ACC112 (cell line): Measurements from ENCODE around the gene OR2T2.
"Not testable (repeated sequence)": the region's sequence is repeated elsewhere in the genome, so short reads cannot be mapped to it uniquely, and the experiment has no call there.

Experiments used
- H2AFZ ChIP-seq: fragments of 200-600 bp; sonication (generic); one replicate; pipeline ENCODE4 v1.6.0; 2017; ENCODE audit warnings: antibody characterized with exemption, low read length; ENCODE audit not compliant: unreplicated experiment
- H3K27ac ChIP-seq: fragments of 200-600 bp; sonication (generic); 2 replicates; pipeline ENCODE4 v1.5.1; 2014; ENCODE audit warnings: low read depth, mild to moderate bottlenecking, antibody characterized with exemption, low read length, moderate library complexity
- H3K27me3 ChIP-seq: fragments of 200-600 bp; sonication (generic); 2 replicates; pipeline ENCODE4 v1.6.1; 2014; ENCODE audit warnings: mild to moderate bottlenecking, antibody characterized with exemption, low read length, moderate library complexity, mixed read lengths; ENCODE audit not compliant: insufficient read depth
- H3K36me3 ChIP-seq: fragments of 200-600 bp; sonication (generic); 2 replicates; pipeline ENCODE4 v1.6.1; 2016; ENCODE audit warnings: mild to moderate bottlenecking, antibody characterized with exemption, low read length, moderate library complexity, mixed read lengths; ENCODE audit not compliant: insufficient read depth
- H3K4me1 ChIP-seq: fragments of 200-600 bp; sonication (generic); one replicate; pipeline ENCODE4 v1.6.1; 2016; ENCODE audit warnings: low read length, mixed read lengths; ENCODE audit not compliant: insufficient read depth, unreplicated experiment, control insufficient read depth
- H3K4me3 ChIP-seq: fragments of 200-600 bp; sonication (generic); 2 replicates; pipeline ENCODE4 v1.5.1; 2014; ENCODE audit warnings: mild to moderate bottlenecking, low read depth, low read length
- H3K79me2 ChIP-seq: fragments of 200-600 bp; sonication (generic); one replicate; pipeline ENCODE4 v1.6.0; 2016; ENCODE audit warnings: low read length; ENCODE audit not compliant: control insufficient read depth, unreplicated experiment, insufficient read depth

Gene OR2T2

GRCh38 chr1:248445399-248445798 lies at the start of gene OR2T2:
Gene OR2T2, plus strand, starts transcription at chr1:248445637. Its CDS starts 7,161 bp downstream, at chr1:248452798.
- H3K27ac ChIP-seq, H3K79me2 ChIP-seq, H3K4me1 ChIP-seq, H2AFZ ChIP-seq, H3K36me3 ChIP-seq, H3K4me3 ChIP-seq, H3K27me3 ChIP-seq: not testable (repeated sequence)

GRCh38 chr1:248402748-248403147 lies 42.7 kb upstream of the OR2T2 start, which contains the start of gene OR2T1:
Gene OR2T1, plus strand, starts transcription at chr1:248403048. Its CDS starts 3,100 bp downstream, at chr1:248406148.
- H3K36me3 ChIP-seq = no peaks in the 10 kb centered on the region
- H3K27me3 ChIP-seq = no peaks in the 10 kb centered on the region
- H3K4me3 ChIP-seq = no peak within 1 kb of the TSS
- no peak within 1 kb of the TSS for H2AFZ ChIP-seq
- H3K79me2 ChIP-seq = no peaks in the 10 kb centered on the region
- H3K4me1 ChIP-seq = no peaks in the 10 kb centered on the region
- no peak within 1 kb of the TSS for H3K27ac ChIP-seq

GRCh38 chr1:248404024-248404423 lies 41.4 kb upstream of the OR2T2 start:
- Histone ChIP-seq H3K4me3 (no peak overlapping the region), H3K79me2 (no peaks in the 10 kb centered on the region), H3K36me3 (no peaks in the 10 kb centered on the region), H2AFZ (no peak overlapping the region), H3K27ac (no peak overlapping the region), H3K4me1 (no peaks in the 10 kb centered on the region), H3K27me3 (no peaks in the 10 kb centered on the region)

- no peak overlapping the region for H3K27ac ChIP-seq
- H2AFZ ChIP-seq = no peak overlapping the region
- H3K4me1 ChIP-seq = no peaks in the 10 kb centered on the region
- no peaks in the 10 kb centered on the region for H3K79me2 ChIP-seq
- no peak overlapping the region for H3K4me3 ChIP-seq
- no peaks in the 10 kb centered on the region for H3K36me3 ChIP-seq
- H3K27me3 ChIP-seq = no peaks in the 10 kb centered on the region
These were observed 38.4 kb upstream of the OR2T2 start for GRCh38 chr1:248406721-248407692.

GRCh38 chr1:248416226-248416625 lies 29.2 kb upstream of the OR2T2 start:
- no peak overlapping the region for H3K4me3 ChIP-seq

GRCh38 chr1:248417854-248418253 lies 27.6 kb upstream of the OR2T2 start:
- H3K27ac ChIP-seq = no peak overlapping the region
- no peaks in the 10 kb centered on the region for H3K79me2 ChIP-seq
- no peaks in the 10 kb centered on the region for H3K36me3 ChIP-seq
- no peaks in the 10 kb centered on the region for H3K4me1 ChIP-seq
- H3K27me3 ChIP-seq = no peaks in the 10 kb centered on the region
- H3K4me3 ChIP-seq = no peak overlapping the region
- no peak overlapping the region for H2AFZ ChIP-seq

More at GRCh38 chr1:248416226-248416625, 29.2 kb upstream of the OR2T2 start:
- Histone ChIP-seq H3K27ac (no peak overlapping the region), H3K4me1 (no peaks in the 10 kb centered on the region), H3K79me2 (no peaks in the 10 kb centered on the region), H3K27me3 (no peaks in the 10 kb centered on the region), H2AFZ (no peak overlapping the region), H3K36me3 (no peaks in the 10 kb centered on the region)

GRCh38 chr1:248421384-248421783 lies 24.1 kb upstream of the OR2T2 start:
- Histone ChIP-seq H3K4me3 (no peak overlapping the region), H3K79me2 (no peaks in the 10 kb centered on the region), H3K36me3 (no peaks in the 10 kb centered on the region), H3K27me3 (no peaks in the 10 kb centered on the region), H2AFZ (no peak overlapping the region), H3K4me1 (no peaks in the 10 kb centered on the region), H3K27ac (no peak overlapping the region)

GRCh38 chr1:248427526-248428191 lies 17.8 kb upstream of the OR2T2 start:
- not testable (repeated sequence) for H3K27ac ChIP-seq, H3K79me2 ChIP-seq, H2AFZ ChIP-seq, H3K27me3 ChIP-seq, H3K36me3 ChIP-seq, H3K4me1 ChIP-seq, H3K4me3 ChIP-seq

GRCh38 chr1:248428192-248428533 lies 17.3 kb upstream of the OR2T2 start:
- not testable (repeated sequence) for H3K4me1 ChIP-seq, H3K4me3 ChIP-seq, H3K36me3 ChIP-seq, H3K27ac ChIP-seq, H3K79me2 ChIP-seq, H2AFZ ChIP-seq, H3K27me3 ChIP-seq

- H3K4me3 ChIP-seq, H3K79me2 ChIP-seq, H3K4me1 ChIP-seq, H3K27me3 ChIP-seq, H2AFZ ChIP-seq, H3K36me3 ChIP-seq, H3K27ac ChIP-seq: not testable (repeated sequence)
These were observed 13.8 kb upstream of the OR2T2 start for GRCh38 chr1:248431683-248432082.

- H3K27ac ChIP-seq, H3K4me3 ChIP-seq, H2AFZ ChIP-seq, H3K79me2 ChIP-seq, H3K36me3 ChIP-seq, H3K27me3 ChIP-seq, H3K4me1 ChIP-seq: not testable (repeated sequence)
These were observed 13.2 kb upstream of the OR2T2 start for GRCh38 chr1:248432201-248432600.
